RWPE2 (cell line): ENCODE results near the gene MAP3K13.

ENCODE experiments used
- ATAC-seq: fragments of 200-7000 bp; cut with Tn5 transposase; 3 replicates; pipeline ENCODE4 v1.9.1; 2021; ENCODE audit warnings: low read depth
- DNase-seq: peaks from one replicate; pipeline ENCODE4 v3.0.0-alpha.2; 2020; ENCODE audit warnings: low spot score
- H3K27ac ChIP-seq: fragments of 450-650 bp; 2 replicates; pipeline ENCODE4 v1.5.1; 2017; ENCODE audit warnings: mild to moderate bottlenecking; ENCODE audit not compliant: poor library complexity, severe bottlenecking
- H3K27me3 ChIP-seq: fragments of 250-450 bp; sonication (Bioruptor Pico); 2 replicates; pipeline ENCODE4 v1.5.1; 2021; ENCODE audit warnings: mild to moderate bottlenecking, moderate library complexity; ENCODE audit not compliant: insufficient read depth, poor library complexity, severe bottlenecking
- H3K36me3 ChIP-seq: fragments of 250-450 bp; sonication (Bioruptor Pico); 2 replicates; pipeline ENCODE4 v1.5.1; 2020; ENCODE audit warnings: low read depth, mild to moderate bottlenecking, moderate library complexity
- H3K4me1 ChIP-seq: fragments of 250-450 bp; sonication (Bioruptor Pico); 2 replicates; pipeline ENCODE4 v1.5.1; 2021; ENCODE audit warnings: mild to moderate bottlenecking, moderate library complexity; ENCODE audit not compliant: insufficient read depth, poor library complexity, severe bottlenecking
- H3K4me3 ChIP-seq: fragments of 250-450 bp; sonication (Bioruptor Pico); 2 replicates; pipeline ENCODE4 v1.5.1; 2021; ENCODE audit warnings: mild to moderate bottlenecking, moderate library complexity; ENCODE audit not compliant: severe bottlenecking
- H3K9me3 ChIP-seq: fragments of 250-450 bp; sonication (Bioruptor Pico); 2 replicates; pipeline ENCODE4 v1.5.1; 2021; ENCODE audit warnings: mild to moderate bottlenecking, moderate library complexity; ENCODE audit not compliant: severe bottlenecking
- CTCF ChIP-seq: fragments of 450-650 bp; IDR thresholded peaks from one replicate; pipeline ENCODE4 v1.5.1; 2017; ENCODE audit warnings: mild to moderate bottlenecking, moderate library complexity; ENCODE audit not compliant: poor library complexity, severe bottlenecking

MAP3K13 gene

GRCh38 chr3:185521349-185522138 lies 158.6 kb downstream of the MAP3K13 start:
- DNase-seq = no peak
- Histone ChIP-seq H3K9me3 (no peaks in the 10 kb centered on the region), H3K27me3 (no peaks in the 10 kb centered on the region), H3K4me3 (no peak overlapping the region), H3K4me1 (no peaks in the 10 kb centered on the region), H3K36me3 (no peaks in the 10 kb centered on the region), H3K27ac (no peak overlapping the region)
- ATAC-seq = no peak
- no peak for TF ChIP-seq CTCF

GRCh38 chr3:185526349-185526951 lies 163.5 kb downstream of the MAP3K13 start:
- no peak overlapping the region for H3K4me3 ChIP-seq
- no peaks in the 10 kb centered on the region for H3K9me3 ChIP-seq
- no peak overlapping the region for H3K27ac ChIP-seq
- no peaks in the 10 kb centered on the region for H3K36me3 ChIP-seq
- ATAC-seq = no peak
- no peak for DNase-seq
- no peaks in the 10 kb centered on the region for H3K27me3 ChIP-seq
- no peaks in the 10 kb centered on the region for H3K4me1 ChIP-seq
- no peak for TF ChIP-seq CTCF

- Histone ChIP-seq H3K4me1 (no peaks in the 10 kb centered on the region), H3K27me3 (no peaks in the 10 kb centered on the region), H3K27ac (no peak overlapping the region), H3K4me3 (no peak overlapping the region), H3K9me3 (no peaks in the 10 kb centered on the region), H3K36me3 (no peaks in the 10 kb centered on the region)
- TF ChIP-seq CTCF = no peak
- DNase-seq (no peak), ATAC-seq (peak; percentile 31; the same call in 2 of the 3 replicates)
These were observed 164.4 kb downstream of the MAP3K13 start for GRCh38 chr3:185527364-185527763.

- H3K4me1 ChIP-seq = no peaks in the 10 kb centered on the region
- DNase-seq (no peak), ATAC-seq (no peak)
- no peak for TF ChIP-seq CTCF
- H3K36me3 ChIP-seq = no peaks in the 10 kb centered on the region
- no peaks in the 10 kb centered on the region for H3K27me3 ChIP-seq
- H3K9me3 ChIP-seq = no peaks in the 10 kb centered on the region
- no peak overlapping the region for H3K27ac ChIP-seq
- no peak overlapping the region for H3K4me3 ChIP-seq
These were observed 165.6 kb downstream of the MAP3K13 start for GRCh38 chr3:185528532-185528931.

- Histone ChIP-seq H3K27me3 (no peaks in the 10 kb centered on the region), H3K4me3 (no peak overlapping the region), H3K4me1 (no peaks in the 10 kb centered on the region), H3K27ac (no peak overlapping the region), H3K9me3 (no peaks in the 10 kb centered on the region), H3K36me3 (no peaks in the 10 kb centered on the region)
- ATAC-seq = no peak
- no peak for DNase-seq
- no peak for TF ChIP-seq CTCF
These were observed 167.9 kb downstream of the MAP3K13 start for GRCh38 chr3:185530856-185531255.
